Measurements from ENCODE around the gene RNF167. TPM values are rescaled to one million over a fixed set of nuclear protein-coding genes. Genes with fewer than 3 reads are reported as not detected.

Gene RNF167
- total RNA-seq, 2 experiments from 2014 or later: 165 to 166 TPM

DNA sequence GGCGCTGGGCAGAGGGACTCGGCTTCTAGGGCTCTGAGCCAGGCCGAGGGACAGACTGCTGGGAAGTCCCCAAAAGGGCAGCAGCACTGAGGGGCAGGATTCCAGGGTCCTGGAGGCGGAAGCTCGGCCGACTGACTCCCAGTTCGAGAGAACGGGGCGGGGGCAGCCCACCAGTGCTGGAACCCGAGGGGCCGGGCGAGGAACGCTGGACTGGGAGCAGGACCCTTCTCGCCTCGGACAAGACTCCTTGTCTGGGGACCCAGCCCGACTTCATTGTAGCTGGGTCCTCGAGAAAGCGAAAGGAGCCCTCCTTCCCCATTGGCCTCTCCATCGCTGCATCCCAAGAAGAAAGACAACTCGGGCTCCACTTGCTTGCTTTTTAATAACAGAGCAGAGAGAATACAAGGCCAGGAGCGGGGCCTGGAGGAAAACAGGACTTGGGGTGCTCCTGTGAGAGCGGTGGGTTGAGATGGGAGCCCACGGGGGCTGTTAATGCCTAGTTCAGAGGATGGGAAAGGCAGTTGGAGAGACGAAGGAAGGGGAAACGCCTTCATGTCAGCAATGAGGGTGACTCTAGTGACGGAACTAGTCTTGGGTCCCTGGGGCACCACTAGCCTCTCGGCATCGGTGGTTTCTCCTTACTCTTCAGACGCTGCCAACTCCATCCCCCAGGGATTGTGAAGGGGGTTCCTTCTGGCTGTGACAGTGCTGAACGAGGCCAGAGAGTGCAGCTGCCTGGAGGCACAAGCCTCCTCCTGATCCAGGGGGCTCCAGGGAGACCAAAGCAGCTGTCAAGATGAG lies 47.9 kb downstream of the RNF167 start:
- Mint-ChIP-seq H3K27me3 (no peaks in the 10 kb centered on the region), H3K9me3 (no peaks in the 10 kb centered on the region), H3K4me3 (peak overlapping the region; percentile 94), H3K27ac (peak overlapping the region; percentile 91), H3K4me1 (peaks cover 29% of the 10 kb centered on the region), H3K36me3 (peaks cover 2% of the 10 kb centered on the region)
- no peak for DNase-seq

DNA sequence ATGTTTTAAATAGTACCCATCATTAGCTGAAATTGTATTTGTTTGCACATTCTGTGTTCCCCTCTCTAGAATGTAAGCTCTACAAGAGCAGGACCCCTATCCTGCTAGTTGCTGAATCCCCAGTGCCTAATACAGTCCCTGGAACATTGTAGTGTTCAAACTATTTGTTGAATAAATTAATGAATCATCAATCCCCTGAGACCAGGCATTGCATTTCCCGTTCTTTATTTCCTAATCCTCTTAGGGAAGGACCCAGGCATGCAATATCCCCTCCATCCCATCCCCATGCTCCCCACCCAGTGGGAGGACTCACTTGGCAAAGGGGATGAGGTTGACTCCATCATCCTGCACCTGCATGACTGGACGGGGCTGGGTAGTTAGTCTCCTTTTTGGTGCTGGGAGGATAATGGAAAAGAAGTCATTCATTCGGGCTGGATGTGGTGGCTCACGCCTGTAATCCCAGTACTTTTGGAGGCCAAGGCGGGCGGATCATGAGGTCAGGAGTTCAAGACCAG lies 54.1 kb downstream of the RNF167 start:
- Mint-ChIP-seq H3K4me3 (no peak overlapping the region), H3K9me3 (no peaks in the 10 kb centered on the region), H3K4me1 (peaks cover 18% of the 10 kb centered on the region), H3K36me3 (peaks cover under 1% of the 10 kb centered on the region), H3K27ac (no peak overlapping the region), H3K27me3 (no peaks in the 10 kb centered on the region)
- no peak for DNase-seq

Other genes starting within 250 kb of the RNF167 start
- 100 to 1,000 TPM; 110 to 122 TPM for gene PELP1, start 236.1 kb upstream of the RNF167 start, total RNA-seq
- gene ARRB2, start 229.6 kb upstream of the RNF167 start, total RNA-seq: 100 to 1,000 TPM; 161 to 170 TPM
- gene MED11, start 208.8 kb upstream of the RNF167 start, total RNA-seq: 10 to 100 TPM; 18.3 to 21.0 TPM
- not detected for gene ZMYND15, start 200.4 kb upstream of the RNF167 start, total RNA-seq
- gene CXCL16, start 200.3 kb upstream of the RNF167 start, total RNA-seq: 1 to 10 TPM; 2.0 to 3.3 TPM
- not detected for gene TM4SF5, start 168.4 kb upstream of the RNF167 start, total RNA-seq
- gene VMO1, start 153.9 kb upstream of the RNF167 start, total RNA-seq: not detected
- not detected for gene GLTPD2, start 151.3 kb upstream of the RNF167 start, total RNA-seq
- gene PSMB6, start 144.1 kb upstream of the RNF167 start, total RNA-seq: 100 to 1,000 TPM; 146 to 154 TPM
- 1 to 10 TPM; 4.2 to 5.4 TPM for gene PLD2, start 133.1 kb upstream of the RNF167 start, total RNA-seq
- gene MINK1, start 106.9 kb upstream of the RNF167 start, total RNA-seq: 10 to 100 TPM; 34.7 to 37.7 TPM
- 1 to 10 TPM; 2.2 to 2.3 TPM for gene C17orf107, start 40.7 kb upstream of the RNF167 start, total RNA-seq
- gene CHRNE, start 37.2 kb upstream of the RNF167 start, total RNA-seq: under 1 TPM; 0.42 to 0.47 TPM
- not detected for gene GP1BA, start 8.0 kb upstream of the RNF167 start, total RNA-seq
- gene SLC25A11, start 222 bp upstream of the RNF167 start, total RNA-seq: 10 to 100 TPM; 80.9 to 89.3 TPM
- gene PFN1, start 8.3 kb downstream of the RNF167 start, total RNA-seq: 1,000 to 10,000 TPM; 1,791 to 1,802 TPM
- 10 to 100 TPM; 27.8 to 30.7 TPM for gene ENO3, start 10.9 kb downstream of the RNF167 start, total RNA-seq
- gene SPAG7, start 27.5 kb downstream of the RNF167 start, total RNA-seq: 10 to 100 TPM; 62.2 to 63.6 TPM
- 100 to 1,000 TPM; 107 to 108 TPM for gene CAMTA2, start 47.4 kb downstream of the RNF167 start, total RNA-seq
- under 1 TPM; 0.29 to 0.36 TPM for gene INCA1, start 57.3 kb downstream of the RNF167 start, total RNA-seq
- 10 to 100 TPM; 49.9 to 51.1 TPM for gene KIF1C, start 57.7 kb downstream of the RNF167 start, total RNA-seq
- gene SLC52A1, start 95.2 kb downstream of the RNF167 start, total RNA-seq: not detected
- 1 to 10 TPM; 2.3 to 2.4 TPM for gene ZFP3, start 138.2 kb downstream of the RNF167 start, total RNA-seq
- gene ZNF232, start 171.6 kb downstream of the RNF167 start, total RNA-seq: 10 to 100 TPM; 24.0 to 27.5 TPM
- under 1 TPM; 0.04 to 0.10 TPM for gene USP6, start 175.8 kb downstream of the RNF167 start, total RNA-seq

Data from activated naive CD8-positive, alpha-beta T cell treated with anti-CD3 and anti-CD28 coated beads for 36 hours (primary cell).